ENCODE results near the gene LHX8.
"Not testable (repeated sequence)": the region's sequence is repeated elsewhere in the genome, so short reads cannot be mapped to it uniquely, and the experiment has no call there.

The LHX8 gene

DNA sequence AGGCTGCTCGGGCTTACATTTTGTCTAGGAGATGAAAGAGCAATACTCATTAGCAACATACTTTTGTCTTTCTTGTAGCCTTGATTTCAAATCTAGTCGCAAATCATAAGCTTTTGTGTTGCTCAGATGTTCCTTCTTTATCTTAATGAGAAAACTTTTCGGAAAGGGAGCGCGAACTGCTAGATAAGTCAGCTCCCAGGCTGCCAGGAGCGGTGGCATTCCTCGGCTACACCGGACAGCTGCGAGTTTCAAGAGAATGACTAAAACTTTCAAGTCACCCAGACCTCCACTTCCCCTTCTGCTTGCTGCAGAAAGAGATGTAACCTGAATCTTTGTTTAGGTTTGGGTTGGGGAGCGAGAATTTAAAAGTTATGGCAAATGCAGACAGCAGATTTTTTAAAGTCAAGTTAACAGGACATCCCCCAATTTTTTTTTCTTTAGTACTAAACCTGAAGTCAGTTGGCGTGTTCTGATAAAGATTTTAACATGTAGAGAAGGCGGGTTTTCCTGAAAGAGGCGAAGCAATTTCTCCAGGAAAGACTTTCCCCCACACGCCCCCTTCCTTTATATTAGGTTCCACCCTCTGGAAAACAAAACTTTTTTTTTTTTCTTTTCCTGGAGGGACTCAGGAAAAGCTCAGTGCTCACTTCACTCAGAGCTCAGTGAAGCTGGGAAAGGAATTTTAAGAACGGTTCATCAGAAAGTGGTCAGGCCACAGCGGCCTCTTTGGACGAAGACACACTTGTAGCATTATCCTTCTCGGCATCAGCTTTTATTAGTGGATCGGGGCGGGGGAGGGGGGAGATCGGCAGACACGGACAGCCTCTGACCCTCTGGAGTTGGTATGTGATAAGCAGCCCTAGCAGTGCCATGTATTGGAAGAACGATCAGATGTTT lies at the start of gene LHX8:
TSS of gene LHX8 (plus strand) at position 639 of the 897 bp plus-strand sequence. CDS start 2,227 bp downstream, outside the sequence.
- DNase-seq, result no peak

DNA sequence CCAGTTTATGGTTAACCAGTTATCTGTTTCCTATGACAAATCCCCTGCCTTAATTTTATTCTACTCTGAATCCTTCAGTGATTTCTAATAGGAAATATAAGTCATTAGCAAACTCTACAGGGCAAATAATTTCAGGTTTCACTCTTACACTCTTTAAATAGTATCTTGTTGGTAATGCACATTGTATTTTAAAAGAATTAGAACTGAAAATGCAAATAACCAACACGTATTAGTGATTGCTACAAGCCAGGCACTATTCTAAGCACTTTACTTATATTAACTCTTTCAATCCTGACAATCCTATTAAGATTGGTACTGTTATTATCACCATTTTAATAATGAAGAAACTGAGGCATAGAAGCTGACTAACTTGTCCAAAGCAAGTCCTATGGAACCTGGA lies 48.3 kb upstream of the LHX8 start:
- DNase-seq, result no peak

DNA sequence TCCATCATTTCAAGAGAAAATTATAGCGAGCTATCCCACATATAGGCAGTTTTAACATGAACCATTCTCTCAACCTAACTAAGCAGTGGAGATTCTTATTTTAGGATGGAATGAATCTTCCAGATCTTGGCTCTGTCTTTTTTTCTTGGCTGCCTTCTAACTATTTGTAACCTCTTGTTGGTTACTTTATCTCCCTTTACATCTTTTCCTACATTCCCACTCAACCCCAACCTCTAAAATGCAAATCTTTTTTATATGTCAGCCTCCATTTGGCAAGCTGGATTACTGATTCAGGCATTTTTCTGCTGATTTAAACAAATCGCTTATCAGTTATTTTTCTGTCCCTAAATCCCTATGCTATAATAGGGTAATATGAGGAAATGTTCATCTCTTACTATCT lies 46.9 kb upstream of the LHX8 start:
- no peak for DNase-seq

DNA sequence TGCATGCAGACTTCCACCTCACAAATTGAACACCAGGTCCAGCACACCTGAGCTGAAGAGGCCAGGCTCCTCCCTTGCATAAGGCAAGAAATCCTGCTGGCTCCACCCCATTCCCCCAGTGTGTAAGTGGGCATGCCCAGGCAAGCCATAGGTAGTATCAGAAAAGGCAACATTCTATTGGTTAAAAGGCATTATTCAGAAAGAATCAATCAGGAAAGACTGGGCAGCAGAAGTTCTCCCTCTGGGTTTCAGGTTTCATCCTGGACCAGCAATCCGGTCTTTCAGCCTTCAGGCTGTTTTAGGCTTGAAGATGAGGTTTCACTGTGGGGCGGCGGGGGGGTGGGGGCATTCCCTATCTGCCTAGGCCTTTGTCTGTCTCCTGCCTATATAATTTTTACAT lies 42.0 kb upstream of the LHX8 start:
- no peak for DNase-seq

DNA sequence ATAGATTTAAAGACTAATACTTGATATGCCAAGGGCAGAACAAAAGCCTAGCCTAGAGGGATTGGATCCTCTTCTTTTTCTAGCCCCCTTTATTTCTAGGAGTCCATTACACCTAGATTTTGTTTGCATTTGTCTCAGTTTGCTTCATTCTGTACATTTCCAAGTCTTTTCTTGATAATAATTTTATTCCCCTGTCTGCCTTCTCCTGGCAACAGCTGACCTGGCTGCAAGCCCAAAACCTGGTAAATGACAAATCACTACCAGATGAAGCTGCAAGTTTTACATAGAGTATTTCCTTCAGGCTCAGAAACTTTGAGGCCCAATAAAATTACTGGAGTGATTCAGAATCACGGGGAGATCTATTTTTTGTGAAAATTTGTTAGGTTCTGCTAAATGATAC lies 36.5 kb upstream of the LHX8 start:
- DNase-seq, result no peak

DNA sequence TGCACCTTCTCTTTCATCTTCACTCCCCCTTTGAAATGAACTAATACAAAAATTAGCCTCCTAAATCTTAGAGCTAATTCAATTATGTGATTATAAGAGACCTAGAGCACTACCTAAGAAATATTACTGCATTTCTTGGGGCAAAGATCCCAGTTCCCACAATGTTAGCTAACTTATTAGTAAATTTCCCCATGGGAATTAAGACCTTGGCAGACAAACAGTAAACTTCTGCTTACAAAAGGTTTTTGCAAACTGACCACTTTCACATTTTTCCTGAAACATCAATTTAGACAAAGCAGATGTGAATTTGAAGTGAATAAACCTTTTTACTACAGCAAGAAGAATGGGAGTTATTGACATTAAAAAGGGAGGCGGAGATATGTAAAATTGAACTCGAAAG lies 34.6 kb upstream of the LHX8 start:
- no peak for DNase-seq

DNA sequence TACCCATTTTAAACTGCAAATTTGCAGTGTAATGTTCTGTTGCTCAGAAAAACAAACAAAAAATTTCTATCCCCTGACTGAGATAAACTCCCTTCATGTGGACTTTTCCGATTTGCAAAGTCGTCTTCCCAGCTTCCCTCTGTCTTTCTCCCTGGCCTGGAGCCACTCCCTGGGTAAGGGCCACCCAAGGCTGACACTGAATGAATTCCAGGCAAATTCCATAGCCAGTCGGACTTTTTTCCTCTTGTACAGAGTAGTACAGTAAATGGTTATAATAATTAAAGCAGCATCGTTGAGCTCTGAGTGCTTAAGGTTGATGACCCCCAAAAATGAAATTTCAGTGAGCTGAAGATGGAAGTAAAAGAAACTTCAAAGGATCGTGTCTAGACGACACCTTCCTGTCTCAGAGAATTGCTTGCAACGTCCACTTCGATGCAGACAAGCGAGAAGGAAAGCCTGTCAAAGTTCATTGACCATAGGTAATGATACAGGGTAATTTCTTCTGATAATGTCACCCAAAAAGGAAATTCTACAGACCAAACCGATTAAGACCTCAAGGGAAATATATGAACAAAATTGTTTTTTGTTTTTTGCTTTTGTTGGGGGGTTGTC lies 33.6 kb upstream of the LHX8 start:
- DNase-seq, result no peak

DNA sequence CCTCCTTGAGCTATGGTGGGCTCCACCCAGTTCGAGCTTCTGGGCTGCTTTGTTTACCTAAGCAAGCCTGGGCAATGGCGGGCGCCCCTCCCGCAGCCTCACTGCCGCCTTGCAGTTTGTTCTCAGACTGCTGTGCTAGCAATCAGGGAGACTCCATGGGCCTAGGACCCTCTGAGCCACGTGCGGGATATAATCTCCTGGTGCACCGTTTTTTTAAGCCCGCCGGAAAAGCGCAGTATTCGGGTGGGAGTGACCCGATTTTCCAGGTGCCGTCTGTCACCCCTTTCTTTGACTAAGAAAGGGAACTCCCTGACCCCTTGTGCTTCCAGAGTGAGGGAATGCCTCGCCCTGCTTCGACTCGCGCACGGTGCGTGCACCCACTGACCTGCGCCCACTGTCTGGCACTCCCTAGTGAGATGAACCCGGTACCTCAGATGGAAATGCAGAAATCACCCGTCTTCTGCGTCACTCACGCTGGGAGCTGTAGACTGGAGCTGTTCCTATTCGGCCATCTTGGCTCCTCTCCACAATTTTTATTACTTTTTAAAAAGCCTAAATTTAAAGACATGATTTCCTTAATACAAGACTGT lies 21.7 kb upstream of the LHX8 start:
- not testable (repeated sequence) for DNase-seq

DNA sequence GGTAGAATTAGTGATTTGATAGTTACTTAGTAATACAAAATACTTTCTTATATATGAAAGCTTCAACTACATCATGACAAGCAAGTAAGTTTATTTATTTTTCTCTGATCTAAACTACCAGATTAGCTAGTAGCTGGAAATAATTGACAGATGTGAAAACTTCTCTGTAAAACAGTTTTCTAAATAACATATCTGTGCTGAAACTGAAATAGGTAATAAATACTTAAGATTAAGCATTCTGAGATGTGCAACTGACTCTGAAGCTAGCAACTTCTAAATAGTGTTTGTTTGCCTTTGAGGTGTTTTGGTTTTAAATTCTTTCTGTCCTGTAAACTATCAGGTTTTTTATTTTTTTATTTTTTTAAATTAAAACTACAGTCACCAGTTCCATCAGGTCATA lies 18.5 kb upstream of the LHX8 start:
- no peak for DNase-seq

DNA sequence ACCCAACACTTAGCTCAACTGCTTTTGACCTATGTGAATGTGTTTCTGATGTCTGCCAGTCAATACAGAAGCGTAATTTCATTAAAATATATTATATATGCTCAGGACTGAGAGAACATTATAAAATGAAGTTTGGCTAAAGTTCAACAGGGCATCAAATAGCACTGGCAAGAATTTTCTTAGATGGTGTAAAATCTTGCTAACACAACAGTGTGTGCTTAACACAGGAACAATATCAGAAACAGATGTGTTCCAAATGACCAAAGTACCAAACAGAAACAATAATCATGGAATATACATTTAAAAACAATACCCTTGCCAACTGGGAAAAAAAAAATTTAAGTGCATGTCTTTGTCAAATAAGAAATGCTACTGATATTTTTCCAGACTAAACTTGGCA lies 10.4 kb upstream of the LHX8 start:
- no peak for DNase-seq

DNA sequence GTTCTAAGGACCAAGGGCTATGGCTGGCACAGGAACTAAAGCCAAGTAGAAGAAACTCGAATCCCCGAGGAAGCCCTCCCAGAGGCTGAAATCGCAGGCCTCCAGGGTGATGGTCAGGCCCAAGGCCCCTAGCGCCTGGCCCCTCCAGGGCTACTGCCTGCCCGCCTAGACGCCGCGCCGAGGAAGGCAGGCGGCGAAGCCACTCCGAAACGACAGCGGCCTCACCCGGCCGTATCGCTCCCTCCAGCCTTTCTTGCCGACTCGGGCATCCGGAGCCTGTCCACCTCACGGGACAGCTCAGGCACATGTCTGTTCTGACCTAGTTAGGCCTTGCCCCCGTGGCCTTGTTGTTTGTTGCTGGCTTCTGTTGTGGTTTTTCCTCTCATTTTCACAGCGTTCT lies 9.7 kb upstream of the LHX8 start:
- DNase-seq, result no peak

DNA sequence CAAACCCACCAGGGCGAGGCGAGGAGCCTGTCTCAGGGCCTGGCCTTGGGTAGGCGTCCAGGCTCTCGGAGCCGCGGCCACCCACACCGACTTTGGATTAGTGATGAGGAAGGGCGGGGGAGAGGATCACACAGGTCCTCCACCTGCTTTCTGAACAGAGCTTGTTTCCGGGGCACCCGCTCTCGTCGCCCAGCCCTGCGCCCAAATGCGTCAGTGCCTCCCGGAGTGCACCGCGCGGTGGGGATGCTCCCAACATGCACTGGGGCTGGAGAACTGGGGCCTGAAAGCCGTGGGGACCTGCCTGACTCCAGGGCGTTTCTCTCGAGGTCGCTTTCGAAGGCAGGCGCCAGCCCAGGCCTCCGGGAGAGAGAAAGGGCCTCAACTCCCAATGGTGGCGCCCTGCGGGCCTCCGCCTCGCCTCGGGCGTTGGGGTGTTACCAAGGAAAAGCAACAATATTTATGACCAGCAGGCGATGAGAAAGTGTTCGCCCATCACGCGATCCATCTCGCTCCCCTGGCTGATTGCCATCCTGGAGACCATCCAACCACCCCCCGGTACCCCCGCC lies 8.9 kb upstream of the LHX8 start:
- no peak for DNase-seq

DNA sequence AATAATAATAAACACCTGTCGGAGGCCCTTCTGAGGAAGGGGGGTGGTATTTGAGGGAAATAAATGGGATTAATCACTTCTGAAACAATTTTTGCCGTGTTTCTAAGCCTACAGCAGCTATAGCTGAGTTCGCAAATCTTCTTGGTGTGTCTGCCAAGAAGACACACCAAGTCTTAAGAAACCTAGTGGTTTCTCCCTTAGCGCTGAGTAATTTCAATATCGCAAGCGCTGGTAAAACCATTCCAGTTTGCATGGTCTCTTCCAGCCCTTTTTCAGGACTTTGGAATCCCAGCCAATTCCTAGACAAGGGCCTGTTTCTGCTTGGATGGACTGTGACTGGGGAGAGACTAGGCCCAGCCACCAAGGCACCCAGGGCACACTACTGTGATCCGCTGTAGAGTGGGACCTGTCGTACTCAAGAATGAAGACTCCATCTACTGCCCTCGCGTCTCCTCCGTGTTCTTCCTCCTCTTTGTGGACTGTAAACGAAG lies 7.5 kb upstream of the LHX8 start:
- no peak for DNase-seq

DNA sequence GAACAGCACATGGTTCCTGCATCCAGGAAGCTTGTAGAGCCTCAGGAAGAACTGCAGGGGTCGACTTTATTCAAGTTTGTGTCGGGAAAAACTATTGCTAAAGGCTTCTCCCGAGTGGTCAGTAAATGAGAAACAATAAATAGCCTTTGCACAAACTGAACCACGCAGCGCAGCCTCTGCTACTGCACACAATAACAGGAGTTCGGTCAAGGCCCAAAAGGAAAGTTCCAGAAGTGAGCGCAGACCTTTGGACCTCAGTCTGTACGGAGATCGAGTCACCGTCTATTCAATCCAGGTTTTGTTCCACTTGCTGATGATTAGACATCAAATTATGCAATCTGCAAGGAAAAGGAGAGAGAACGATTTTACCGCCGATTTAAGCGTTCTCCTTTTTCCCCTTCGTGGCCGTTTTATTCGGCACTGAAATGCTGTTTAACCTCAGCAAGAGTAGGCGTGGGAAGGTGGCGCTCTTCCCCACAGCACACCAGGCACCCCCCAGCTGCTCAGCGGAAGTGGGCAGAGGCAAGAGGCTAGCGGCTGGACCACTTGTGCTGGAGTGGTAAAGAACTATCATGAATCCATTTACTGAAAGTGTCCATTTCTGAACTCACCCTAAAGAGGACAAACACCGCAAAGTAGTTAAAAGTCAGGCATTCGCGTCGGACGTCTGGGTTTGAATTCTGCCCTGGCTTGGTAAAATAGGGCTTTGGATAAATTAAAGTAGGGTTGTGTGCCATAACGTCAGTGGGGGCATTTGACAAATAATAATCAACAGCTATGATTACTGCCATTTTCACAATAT lies 6.1 kb upstream of the LHX8 start:
- DNase-seq, result no peak

DNA sequence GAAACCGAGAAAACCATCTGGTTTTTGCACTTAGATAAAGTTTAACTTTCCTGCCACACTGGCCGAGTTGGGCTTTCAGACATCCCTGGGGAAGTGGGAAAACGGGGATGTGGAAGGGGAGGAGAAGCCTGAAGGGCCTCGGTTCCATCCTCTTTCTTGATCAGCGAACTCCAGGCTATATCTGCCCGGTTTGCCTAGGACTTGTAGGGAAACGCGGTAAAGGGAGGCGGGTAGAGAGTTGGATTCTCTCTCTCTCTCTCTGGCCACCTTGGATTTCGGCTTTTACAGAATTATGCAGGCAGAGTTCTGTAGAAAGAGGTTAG lies 4.6 kb upstream of the LHX8 start:
- no peak for DNase-seq

DNA sequence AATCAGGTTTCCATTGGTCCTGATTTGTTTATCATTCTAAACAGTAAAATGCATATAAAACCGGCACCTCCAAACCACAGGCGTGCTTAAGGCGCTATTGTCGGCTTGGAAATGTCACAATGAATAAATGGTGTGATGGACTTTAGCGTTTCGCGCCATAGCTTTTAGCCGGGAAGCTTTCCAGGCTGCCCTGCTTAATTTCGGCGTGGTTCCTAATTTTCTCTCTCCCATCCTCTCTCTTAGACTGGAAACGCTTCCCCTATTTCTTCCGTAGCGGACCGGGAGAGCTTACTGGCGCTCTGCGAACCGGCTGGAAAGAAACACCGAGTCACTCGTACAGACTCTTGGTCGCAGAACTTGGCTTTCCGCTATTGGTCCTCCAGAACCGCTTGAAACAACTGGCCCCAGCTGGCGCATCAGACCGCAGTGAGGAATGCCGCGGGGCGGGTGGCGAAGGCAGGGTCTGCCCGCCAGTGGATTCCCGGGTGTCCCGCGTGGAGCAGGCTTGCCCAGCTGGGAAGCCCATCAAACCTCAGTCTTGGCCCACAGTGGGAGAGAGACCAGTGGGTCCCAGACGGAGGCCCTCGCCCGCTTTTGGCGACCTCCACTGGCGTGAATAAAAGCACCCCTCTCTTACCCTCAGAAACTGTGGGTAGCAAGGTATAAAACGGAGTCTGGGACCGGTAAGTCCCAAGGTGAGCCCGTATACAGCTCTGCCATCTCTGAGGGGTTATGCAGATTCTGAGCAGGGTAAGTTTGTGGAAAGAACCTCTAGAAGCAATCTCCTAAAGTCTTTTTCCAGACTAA lies 4.0 kb upstream of the LHX8 start:
- DNase-seq, result no peak

DNA sequence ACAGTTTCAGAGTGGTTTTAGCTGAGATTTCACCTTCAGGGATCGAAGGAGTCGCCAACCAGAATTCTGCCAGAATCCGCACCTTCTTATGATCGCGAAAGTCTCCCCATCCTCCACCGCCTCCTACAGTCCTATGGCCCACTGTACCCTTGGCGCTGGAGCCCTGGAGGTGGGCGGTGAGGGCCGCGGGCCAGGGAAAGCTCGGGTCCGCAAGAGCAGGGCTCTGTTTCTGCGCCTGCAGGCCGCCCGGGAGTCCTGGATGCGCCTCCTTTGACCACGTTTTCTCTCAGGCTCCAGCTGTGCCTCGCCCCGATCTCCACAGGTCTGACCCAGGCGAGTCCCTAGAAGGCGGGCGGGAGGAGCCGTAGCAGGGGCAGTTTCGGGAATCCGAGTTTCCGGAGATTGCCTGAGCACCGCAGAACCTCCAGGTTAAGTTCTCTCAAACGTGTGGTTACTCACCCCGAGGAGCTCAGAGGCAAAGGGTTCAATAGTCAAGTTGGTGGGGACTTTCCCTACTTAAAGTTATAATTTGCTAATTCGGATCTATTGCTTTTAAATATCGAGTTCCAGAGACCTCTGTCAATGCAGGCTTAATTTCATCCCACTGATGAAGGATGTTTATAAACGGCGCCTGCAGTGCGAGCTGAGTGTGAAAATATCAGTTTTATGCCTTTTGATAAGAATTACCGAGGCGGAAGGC lies 3.2 kb upstream of the LHX8 start:
- DNase-seq, result no peak

DNA sequence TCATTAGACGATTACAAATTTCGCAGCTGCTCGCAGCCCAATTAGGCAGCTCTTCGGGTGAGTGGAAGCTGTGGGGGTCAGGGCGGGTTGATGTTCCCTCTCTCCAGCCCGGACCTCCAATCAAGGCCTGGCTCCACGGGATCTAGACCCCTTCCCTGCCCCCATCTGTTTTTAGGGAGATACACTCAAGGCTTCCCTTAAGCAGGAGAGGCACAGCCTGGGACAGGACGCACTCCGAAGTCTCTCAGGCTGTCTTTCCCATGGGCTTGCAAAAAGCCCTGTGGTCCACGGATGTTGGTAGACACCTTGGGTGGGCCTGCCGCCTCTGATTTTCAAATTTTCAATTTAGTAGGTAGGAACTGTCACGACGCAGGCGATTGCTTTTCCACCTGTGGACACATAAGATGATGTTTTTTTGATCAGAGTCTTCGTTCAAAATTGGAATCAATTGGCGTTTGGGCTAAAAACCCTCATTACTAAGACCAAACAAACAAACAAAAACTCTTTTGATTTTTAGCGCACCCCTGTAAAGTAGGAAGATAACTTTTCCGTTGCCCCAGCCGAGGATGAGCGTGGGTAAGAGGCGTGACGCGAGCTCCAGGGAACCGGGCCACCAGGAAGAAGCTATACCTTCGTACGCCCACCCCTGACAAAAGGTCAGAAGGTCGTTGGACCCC lies 2.5 kb upstream of the LHX8 start:
- DNase-seq, result no peak

DNA sequence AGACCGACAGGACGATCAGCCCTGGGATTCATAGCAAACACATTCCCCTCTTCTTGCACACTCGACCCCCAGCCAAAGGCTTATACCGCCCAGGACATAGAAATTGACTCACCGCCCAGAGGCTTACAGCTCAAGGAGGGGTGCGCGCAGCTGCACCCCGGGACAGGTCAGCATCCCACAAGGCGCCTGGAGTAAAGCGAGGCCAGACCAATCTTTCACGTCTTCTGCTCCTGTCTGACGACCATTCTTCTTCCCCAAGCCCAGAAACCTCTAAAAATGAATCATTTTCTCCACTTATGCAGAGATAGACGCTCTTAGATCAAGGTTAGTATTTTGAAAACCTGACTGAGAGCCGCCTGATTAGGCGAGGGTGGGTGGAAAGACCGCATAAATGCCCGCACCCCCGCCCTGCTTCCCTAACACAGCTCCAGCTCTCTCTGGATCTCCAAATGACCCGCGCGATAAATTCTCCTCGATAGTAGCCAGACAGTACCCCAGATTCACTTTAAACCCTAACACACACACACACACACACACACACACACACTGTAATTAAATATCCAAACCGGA lies 1.9 kb upstream of the LHX8 start:
- no peak for DNase-seq

DNA sequence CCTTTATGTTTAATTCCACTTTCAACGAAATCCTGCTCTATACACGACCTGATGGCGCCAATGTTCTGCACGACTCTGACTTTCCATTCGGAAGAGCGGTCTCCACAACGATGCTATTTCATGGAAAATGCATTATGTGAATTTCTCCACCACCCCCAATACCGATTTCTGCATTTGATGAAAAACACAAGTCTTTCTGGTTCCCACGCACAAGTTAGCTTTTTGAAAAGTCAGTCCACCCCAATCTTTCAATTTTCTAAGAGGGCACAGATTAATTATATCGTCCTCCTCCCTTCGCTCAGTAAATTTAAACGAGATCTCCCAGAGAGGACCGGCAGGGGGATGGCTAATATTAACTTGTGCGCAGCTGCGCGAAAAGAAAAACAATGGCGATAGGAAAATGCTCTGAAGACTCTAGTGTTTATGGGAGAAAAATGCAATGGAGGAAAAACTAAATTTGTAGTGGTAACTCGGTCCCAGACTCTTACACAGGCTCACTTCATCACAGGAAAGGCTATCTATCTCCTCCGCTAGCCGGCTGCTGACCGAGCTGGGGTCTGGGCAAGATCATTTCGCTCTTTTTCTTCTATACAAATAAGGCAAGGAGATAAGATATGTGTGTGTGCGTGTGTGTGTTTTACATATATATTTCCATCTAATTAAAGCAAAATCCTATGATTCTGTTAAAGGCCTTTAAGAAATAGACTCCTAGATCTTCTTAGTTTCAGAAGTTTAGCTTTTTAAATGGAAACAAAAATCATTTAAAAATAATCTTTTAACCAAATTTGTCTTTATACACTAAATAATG lies 1.2 kb upstream of the LHX8 start:
- DNase-seq, result no peak
